ENCODE measurements around the gene SNX4.

Gene SNX4

DNA sequence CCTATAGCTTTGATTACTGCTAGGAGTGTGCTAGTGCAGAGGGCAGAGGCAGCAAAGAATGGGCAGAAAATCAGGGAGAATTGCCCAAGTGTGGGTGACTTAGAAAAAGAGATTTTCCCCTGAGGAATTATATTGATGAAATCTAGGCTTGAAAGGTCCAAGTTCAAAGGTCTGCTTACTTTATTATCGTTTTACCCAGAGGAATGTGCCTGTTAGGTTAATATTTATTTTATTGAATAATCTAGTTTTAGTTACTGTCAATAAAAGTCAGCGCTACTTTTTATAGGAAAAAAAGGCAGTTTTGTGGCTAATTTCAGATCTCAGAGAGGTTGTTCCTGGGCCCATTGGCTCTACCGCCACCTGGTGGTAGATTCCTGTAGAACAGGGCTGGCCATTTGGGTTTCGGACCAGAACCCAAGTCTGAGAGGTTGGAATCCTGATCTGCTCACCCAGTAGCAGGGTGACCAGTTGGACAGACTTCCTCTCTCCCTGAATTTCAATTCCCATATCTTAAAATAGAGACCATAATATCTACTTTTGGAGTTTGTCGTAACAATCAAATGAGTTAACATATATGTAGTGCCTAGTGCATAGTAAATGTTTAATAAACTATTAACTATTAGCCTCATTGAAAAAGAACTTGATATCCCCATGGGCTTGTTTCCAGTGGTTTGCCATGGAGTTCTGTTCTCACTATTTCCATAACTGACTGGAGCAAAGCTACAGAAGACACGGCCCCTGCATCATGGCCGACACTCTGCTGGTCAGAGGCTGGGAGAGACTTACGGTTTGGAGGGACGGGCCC, 82.2 kb downstream of the SNX4 start:
- H3K4me1 Mint-ChIP-seq (ENCODE audit: low read depth): peaks cover 10% of the 10 kb centered on the region
- H3K9me3 Mint-ChIP-seq: no peaks in the 10 kb centered on the region
- no peak overlapping the region for H3K4me3 Mint-ChIP-seq
- no peaks in the 10 kb centered on the region for H3K27me3 Mint-ChIP-seq
- no peak overlapping the region for H3K27ac Mint-ChIP-seq
- intact Hi-C loops (cut with micrococcal nuclease): loop anchor here (1.0 kb wide), 1 partner anchor 443 kb away; no protein-coding TSS in a partner anchor
- peaks cover 9% of the 10 kb centered on the region for H3K36me3 Mint-ChIP-seq (ENCODE audit: low read depth)

DNA sequence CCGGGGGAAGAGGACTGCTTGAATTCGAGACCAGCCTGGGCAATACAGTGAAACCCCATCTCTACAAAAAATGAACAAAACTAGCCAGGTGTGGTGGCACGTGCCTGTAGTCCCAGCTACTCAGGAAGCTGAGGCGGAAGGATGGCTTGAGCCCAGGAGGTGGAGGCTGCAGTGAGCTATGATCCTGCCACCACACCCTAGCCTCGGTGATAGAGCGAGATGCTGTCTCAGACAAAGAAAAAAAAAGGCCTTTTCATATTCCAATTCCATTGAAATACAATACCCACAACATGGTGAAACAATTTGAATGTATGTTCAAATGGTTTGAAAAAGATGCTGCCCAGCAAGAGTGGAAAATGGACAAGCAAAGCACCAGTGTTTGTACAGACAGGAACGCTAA, 83.1 kb downstream of the SNX4 start:
- no peaks in the 10 kb centered on the region for H3K27me3 Mint-ChIP-seq
- peaks cover under 1% of the 10 kb centered on the region for H3K36me3 Mint-ChIP-seq (ENCODE audit: low read depth)
- H3K4me3 Mint-ChIP-seq: no peak overlapping the region
- intact Hi-C loops (cut with micrococcal nuclease): no loop called here
- H3K4me1 Mint-ChIP-seq (ENCODE audit: low read depth): peaks cover 10% of the 10 kb centered on the region
- no peak overlapping the region for H3K27ac Mint-ChIP-seq
- no peaks in the 10 kb centered on the region for H3K9me3 Mint-ChIP-seq

DNA sequence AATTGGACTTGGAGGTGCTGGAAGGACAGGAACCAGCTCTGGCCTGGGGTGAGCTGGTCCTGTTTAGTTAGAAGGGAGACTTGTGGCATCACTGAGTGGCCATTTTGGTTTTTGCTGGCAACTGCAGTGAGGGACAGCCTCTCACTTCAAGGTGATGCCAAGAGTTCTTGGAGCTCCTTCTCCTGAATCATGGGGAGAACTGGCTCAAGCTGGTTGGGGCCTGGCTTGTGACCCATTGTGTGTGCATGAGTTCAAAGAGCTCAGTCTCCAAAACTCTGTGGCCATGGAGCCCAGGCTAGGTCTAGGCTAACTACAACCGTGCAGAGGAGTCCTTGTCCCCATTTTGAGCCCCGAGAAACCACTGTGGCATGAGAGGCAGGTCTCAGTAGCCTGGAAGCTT, 84.8 kb downstream of the SNX4 start:
- H3K4me3 Mint-ChIP-seq: no peak overlapping the region
- H3K9me3 Mint-ChIP-seq: no peaks in the 10 kb centered on the region
- intact Hi-C loops (cut with micrococcal nuclease): no loop called here
- no peaks in the 10 kb centered on the region for H3K27me3 Mint-ChIP-seq
- H3K36me3 Mint-ChIP-seq (ENCODE audit: low read depth): no peaks in the 10 kb centered on the region
- no peak overlapping the region for H3K27ac Mint-ChIP-seq
- peaks cover 4% of the 10 kb centered on the region for H3K4me1 Mint-ChIP-seq (ENCODE audit: low read depth)

DNA sequence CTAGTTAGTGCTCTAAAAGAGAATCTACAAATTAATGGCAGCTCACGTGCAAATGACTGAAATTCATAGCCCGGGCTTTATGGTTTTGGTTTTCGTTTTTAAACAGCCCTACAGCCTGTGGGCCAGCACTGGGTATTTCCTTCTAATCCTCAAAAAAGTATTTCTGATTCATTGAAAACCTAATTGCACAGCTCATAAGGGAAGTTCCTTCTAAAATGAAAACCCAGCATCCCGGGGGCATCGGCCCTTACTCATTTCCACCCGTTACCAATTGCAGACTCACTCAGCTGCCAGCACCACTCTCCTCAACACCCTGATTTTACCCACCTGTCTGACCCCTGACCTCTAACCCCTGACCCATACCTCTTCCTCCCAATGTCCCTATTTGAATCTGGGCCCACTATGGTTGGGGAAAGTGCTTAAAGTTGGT, 85.4 kb downstream of the SNX4 start:
- Mint-ChIP-seq H3K4me3 (no peak overlapping the region), H3K36me3 (ENCODE audit: low read depth) (no peaks in the 10 kb centered on the region), H3K9me3 (no peaks in the 10 kb centered on the region), H3K27ac (no peak overlapping the region), H3K4me1 (ENCODE audit: low read depth) (no peaks in the 10 kb centered on the region), H3K27me3 (no peaks in the 10 kb centered on the region)
- intact Hi-C loops (cut with micrococcal nuclease): no loop called here

DNA sequence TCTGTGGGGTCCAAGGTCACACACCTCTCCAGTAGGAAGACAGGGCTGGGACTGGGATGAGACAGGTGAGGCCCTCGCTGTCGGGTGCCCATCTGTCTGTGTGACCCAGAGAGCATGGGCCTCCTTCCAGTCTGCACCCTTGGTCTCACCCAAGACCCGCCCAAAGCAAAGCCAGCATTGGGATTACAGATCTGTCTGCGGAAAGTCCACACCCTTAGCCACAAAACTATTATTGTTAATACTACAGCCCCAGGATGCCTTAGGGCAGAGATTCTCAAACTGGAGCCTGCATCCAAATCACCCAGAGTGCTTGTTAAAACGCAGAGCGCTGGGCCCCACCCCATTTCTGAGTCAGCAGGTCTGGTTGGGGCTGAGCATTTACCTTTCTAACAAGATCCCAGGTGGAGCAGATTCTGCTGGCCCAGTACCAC, 86.4 kb downstream of the SNX4 start:
- intact Hi-C loops (cut with micrococcal nuclease): no loop called here
- Mint-ChIP-seq H3K27me3 (no peaks in the 10 kb centered on the region), H3K27ac (no peak overlapping the region), H3K4me3 (no peak overlapping the region), H3K9me3 (no peaks in the 10 kb centered on the region), H3K36me3 (ENCODE audit: low read depth) (no peaks in the 10 kb centered on the region), H3K4me1 (ENCODE audit: low read depth) (no peaks in the 10 kb centered on the region)

DNA sequence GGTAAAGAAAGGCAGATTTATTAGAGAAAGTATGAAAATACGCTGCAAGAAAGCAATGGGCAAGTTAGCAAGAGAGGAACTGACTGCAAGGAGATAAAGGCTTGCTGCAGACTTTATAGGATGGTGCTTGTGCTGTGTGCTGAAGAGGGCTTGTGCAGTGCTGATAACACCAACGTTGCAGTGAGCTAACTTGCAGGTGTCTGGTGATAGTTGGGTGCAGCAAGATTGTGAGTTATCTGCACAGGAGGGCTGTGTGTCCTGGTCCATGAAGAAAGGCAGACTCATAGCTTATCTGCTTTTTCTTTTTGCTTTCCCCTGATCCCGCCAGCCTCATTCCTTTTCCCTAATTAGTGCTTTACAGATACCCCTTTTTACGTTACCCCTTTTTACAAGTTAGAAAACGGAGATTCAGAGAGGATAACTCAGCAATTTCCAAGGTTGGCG, 86.9 kb downstream of the SNX4 start:
- H3K36me3 Mint-ChIP-seq (ENCODE audit: low read depth): no peaks in the 10 kb centered on the region
- H3K27ac Mint-ChIP-seq: no peak overlapping the region
- no peaks in the 10 kb centered on the region for H3K27me3 Mint-ChIP-seq
- intact Hi-C loops (cut with micrococcal nuclease): no loop called here
- H3K4me1 Mint-ChIP-seq (ENCODE audit: low read depth): no peaks in the 10 kb centered on the region
- no peak overlapping the region for H3K4me3 Mint-ChIP-seq
- H3K9me3 Mint-ChIP-seq: no peaks in the 10 kb centered on the region

DNA sequence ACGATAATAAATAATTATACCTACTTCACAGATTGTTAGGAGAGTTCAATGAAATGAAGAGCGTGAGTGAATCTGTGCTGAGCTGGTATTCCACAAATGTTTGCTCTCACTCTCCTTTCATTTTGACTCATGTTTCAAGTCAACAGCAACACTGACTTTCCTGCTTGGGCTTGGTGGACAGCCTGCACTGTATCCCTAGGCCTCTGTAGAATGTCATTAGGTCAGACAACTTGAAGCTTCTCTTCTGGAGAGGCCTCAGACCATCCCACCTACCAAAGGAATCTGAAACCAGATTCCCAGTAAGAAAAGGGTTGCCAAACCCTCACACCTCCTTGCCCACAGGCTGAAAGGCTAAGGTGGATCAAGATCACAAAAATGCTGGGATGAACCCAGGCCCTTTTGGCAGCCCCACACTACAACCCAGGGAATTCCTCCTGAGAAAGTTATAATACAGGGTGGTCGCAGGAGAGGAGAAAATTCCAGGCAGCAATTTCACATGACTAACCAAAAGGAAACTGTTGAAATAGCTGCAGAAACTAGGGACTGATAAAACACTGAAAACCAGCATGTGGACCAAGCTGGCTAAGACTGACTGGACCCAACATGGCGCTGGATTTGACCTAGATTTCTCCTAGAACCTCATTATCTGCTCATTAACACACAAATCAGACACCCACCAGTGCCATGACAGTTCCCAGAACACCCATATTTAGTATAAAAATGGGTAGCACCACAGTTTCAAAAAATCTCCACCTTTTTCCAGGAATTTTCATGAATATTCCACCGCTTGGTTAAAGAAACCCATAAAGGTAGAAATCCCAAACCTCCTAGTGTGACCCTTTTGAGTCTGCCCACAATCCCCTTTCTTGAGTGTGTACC, 87.9 kb downstream of the SNX4 start:
- Mint-ChIP-seq H3K9me3 (no peaks in the 10 kb centered on the region), H3K27me3 (no peaks in the 10 kb centered on the region), H3K36me3 (ENCODE audit: low read depth) (no peaks in the 10 kb centered on the region), H3K27ac (no peak overlapping the region), H3K4me3 (no peak overlapping the region), H3K4me1 (ENCODE audit: low read depth) (no peaks in the 10 kb centered on the region)
- intact Hi-C loops (cut with micrococcal nuclease): no loop called here

DNA sequence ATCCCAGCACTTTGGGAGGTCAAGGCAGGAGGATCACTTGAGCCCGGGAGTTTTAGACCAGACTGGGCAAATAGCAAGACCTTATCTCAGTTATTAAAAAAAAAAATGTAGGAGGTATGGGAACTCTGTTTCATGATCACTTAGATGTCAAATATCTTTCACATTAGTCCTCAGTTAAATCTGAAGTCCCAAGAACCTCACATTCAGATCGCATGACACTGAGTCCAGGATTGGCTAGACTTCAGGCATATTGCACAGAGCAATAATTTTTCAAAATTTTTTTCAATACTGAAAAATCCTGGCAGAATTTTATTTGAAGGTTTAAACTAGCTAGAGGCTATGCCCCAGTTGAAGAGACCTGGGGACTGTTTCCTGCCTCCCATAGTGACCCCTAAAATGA, 88.6 kb downstream of the SNX4 start:
- Mint-ChIP-seq H3K27me3 (no peaks in the 10 kb centered on the region), H3K36me3 (ENCODE audit: low read depth) (no peaks in the 10 kb centered on the region), H3K9me3 (no peaks in the 10 kb centered on the region), H3K4me1 (ENCODE audit: low read depth) (no peaks in the 10 kb centered on the region), H3K27ac (no peak overlapping the region), H3K4me3 (no peak overlapping the region)
- intact Hi-C loops (cut with micrococcal nuclease): no loop called here

DNA sequence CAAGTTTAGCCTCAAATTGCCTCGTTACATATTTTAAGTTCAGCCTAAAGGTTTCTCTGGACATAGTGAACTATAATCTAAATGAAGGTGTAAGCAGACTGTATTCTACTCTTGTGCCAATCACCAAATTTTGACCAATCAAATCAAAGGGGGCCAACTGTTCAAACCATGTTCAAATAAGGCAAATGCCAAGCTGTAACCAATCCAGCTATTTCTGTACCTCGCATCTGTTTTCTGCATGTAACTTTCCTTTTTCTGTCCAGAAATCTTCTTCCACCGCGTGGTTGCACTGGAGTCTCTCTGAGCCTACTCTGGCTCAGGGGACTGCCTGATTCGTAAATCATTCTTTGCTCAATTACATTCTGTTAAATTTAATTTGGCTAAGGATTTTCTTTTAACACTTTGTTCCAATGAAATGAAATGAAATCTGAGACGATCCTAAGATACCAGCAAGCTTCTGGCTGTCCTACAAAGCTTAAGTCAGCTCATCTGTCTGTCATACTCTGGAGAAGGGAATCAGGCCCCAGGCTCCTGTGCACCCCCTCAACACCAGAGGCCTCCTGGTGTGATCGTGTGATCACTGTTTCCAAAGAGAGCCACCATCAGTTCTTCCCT, 91.7 kb downstream of the SNX4 start:
- no peaks in the 10 kb centered on the region for H3K4me1 Mint-ChIP-seq (ENCODE audit: low read depth)
- no peak overlapping the region for H3K4me3 Mint-ChIP-seq
- H3K27me3 Mint-ChIP-seq: no peaks in the 10 kb centered on the region
- intact Hi-C loops (cut with micrococcal nuclease): no loop called here
- no peak overlapping the region for H3K27ac Mint-ChIP-seq
- no peaks in the 10 kb centered on the region for H3K36me3 Mint-ChIP-seq (ENCODE audit: low read depth)
- H3K9me3 Mint-ChIP-seq: no peaks in the 10 kb centered on the region

DNA sequence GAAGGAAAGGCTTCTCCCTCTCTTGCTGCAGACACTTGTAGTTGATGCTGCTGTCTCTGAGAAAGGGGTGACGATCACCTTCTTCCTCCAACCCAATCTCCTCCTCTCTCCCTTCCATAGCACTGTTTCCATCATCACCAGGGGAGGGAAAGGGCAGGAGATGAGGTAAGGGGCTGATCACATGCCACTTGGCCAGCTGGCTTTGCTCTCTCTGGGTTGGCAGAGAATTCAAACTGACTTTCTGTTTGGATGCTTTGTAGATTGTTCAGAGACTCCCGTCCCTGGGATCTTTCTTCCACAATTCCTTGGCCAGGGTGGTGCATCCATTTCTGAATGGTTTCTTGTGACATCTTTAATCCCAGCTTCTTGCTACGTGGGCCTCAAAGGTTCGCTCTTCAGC, 101.7 kb downstream of the SNX4 start:
- Mint-ChIP-seq H3K27ac (no peak overlapping the region), H3K9me3 (peaks cover 13% of the 10 kb centered on the region), H3K27me3 (peaks cover 3% of the 10 kb centered on the region), H3K36me3 (ENCODE audit: low read depth) (no peaks in the 10 kb centered on the region), H3K4me3 (no peak overlapping the region), H3K4me1 (ENCODE audit: low read depth) (no peaks in the 10 kb centered on the region)
- intact Hi-C loops (cut with micrococcal nuclease): no loop called here

DNA sequence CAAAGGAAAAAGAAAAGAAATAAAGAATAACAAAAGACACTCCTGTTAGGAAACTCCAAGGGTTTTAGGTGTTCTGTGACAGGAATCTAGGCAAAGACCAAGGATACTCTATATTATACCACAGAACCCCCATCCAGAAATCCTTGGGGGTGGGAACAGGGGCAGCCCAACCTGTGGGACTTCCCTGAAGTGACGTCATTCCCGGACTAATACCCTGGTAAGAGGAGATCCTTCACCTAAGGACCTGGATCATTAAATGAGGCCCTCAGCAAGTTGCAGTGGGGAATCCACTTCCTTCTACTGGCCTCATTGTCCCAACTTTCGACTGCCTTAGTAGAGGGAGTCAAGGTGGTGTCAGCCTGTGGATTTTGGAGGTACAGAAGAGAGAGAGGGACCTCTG, 103.8 kb downstream of the SNX4 start:
- Mint-ChIP-seq H3K36me3 (ENCODE audit: low read depth) (no peaks in the 10 kb centered on the region), H3K9me3 (peaks cover 13% of the 10 kb centered on the region), H3K4me3 (no peak overlapping the region), H3K27me3 (peaks cover 7% of the 10 kb centered on the region), H3K27ac (no peak overlapping the region), H3K4me1 (ENCODE audit: low read depth) (no peaks in the 10 kb centered on the region)
- intact Hi-C loops (cut with micrococcal nuclease): no loop called here

DNA sequence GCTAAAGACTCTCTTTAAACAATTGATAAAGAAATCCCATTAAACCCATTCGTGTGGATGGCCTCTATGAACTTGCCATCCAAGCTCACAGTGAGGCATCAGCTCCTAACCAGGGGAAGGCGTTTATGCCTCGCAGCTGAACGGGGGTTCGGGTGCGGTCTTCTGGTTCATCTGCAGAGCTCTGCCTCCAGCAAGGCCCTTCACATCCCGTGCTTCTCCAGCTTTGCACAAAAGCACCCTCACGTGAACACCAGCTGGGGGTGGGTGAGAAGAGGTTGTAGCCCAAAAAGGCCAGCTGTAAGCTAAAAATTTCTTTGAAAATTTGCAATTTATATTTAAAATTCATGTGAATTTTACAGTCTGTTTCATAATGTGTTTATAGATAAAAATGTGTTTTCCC, 105.3 kb downstream of the SNX4 start:
- Mint-ChIP-seq H3K27me3 (peaks cover 13% of the 10 kb centered on the region), H3K4me3 (no peak overlapping the region), H3K27ac (no peak overlapping the region), H3K9me3 (peaks cover 10% of the 10 kb centered on the region), H3K4me1 (ENCODE audit: low read depth) (no peaks in the 10 kb centered on the region), H3K36me3 (ENCODE audit: low read depth) (no peaks in the 10 kb centered on the region)
- intact Hi-C loops (cut with micrococcal nuclease): no loop called here

DNA sequence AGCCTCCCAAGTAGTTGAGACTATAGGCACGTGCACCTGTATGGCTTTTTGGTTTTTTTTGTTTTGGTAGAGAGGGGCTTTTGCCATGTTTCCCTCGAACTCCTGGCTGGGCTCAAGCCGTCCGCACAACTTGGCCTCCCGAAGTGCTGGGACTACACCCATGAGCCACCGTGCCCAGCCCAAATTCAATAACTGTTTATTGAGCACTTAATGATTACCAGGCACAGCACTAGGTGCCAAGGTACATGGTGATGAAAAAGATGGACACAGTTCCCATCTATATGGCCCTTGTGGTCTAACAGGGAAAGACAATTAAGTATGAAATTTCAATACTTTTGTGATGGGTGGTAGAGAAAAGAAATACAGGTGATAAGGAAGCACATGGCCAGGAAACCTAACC, 109.1 kb downstream of the SNX4 start:
- Mint-ChIP-seq H3K9me3 (peaks cover under 1% of the 10 kb centered on the region), H3K27ac (no peak overlapping the region), H3K27me3 (peaks cover 23% of the 10 kb centered on the region), H3K4me3 (no peak overlapping the region), H3K4me1 (ENCODE audit: low read depth) (no peaks in the 10 kb centered on the region), H3K36me3 (ENCODE audit: low read depth) (no peaks in the 10 kb centered on the region)
- intact Hi-C loops (cut with micrococcal nuclease): no loop called here

DNA sequence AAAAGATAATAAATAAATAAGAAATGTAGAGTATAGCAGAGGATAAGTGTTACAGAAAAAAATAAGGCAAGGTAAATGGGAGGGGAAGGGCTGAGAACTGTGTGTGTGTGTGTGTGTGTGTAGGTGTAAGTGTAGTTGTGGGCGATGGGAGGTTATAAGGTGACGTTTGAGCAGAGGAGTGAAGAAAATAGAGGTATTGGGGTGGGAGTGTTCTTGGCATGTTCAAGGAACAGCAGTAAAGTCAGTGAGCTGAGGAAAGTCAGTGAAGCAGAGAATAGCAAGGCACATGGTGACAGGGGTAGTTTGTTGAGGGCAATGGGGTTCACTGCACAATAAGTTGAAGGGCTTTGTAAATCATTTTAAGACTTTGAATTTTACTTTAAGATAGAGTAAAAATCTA, 113.9 kb downstream of the SNX4 start:
- Mint-ChIP-seq H3K4me1 (ENCODE audit: low read depth) (no peaks in the 10 kb centered on the region), H3K27ac (no peak overlapping the region), H3K27me3 (peaks cover 17% of the 10 kb centered on the region), H3K9me3 (peaks cover 9% of the 10 kb centered on the region), H3K36me3 (ENCODE audit: low read depth) (no peaks in the 10 kb centered on the region), H3K4me3 (no peak overlapping the region)
- intact Hi-C loops (cut with micrococcal nuclease): no loop called here
